GM18508 (cell line): ENCODE data around the gene CCDC60.

Experiments used
- ATAC-seq: cut with Tn5 transposase; IDR thresholded peaks from one replicate; pipeline ENCODE4 v1.9.1; 2021; ENCODE audit warnings: moderate number of reproducible peaks; ENCODE audit not compliant: insufficient read depth, unreplicated experiment

Gene CCDC60, protein sequence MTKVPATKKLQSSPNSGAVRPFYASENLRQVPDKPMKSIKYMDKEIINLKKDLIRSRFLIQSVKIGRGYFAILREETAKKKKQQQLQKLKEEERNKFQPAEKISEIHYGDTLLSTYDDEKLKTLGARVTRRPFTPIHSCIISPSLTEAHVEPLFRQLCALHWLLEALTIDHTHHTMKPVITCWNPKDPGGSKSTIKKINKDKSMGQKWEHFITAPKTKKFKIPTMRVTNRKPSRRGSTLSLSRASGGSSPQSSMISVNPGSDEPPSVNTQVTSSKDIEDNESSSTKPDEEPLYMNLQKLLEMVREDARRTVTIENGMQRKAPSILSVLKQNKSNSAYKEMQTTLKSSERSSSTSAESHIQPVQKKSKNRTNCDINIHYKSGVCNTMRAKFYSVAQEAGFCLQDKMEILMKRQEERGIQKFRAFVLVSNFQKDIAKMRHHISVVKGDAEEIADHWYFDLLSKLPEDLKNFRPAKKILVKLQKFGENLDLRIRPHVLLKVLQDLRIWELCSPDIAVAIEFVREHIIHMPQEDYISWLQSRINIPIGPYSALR

DNA sequence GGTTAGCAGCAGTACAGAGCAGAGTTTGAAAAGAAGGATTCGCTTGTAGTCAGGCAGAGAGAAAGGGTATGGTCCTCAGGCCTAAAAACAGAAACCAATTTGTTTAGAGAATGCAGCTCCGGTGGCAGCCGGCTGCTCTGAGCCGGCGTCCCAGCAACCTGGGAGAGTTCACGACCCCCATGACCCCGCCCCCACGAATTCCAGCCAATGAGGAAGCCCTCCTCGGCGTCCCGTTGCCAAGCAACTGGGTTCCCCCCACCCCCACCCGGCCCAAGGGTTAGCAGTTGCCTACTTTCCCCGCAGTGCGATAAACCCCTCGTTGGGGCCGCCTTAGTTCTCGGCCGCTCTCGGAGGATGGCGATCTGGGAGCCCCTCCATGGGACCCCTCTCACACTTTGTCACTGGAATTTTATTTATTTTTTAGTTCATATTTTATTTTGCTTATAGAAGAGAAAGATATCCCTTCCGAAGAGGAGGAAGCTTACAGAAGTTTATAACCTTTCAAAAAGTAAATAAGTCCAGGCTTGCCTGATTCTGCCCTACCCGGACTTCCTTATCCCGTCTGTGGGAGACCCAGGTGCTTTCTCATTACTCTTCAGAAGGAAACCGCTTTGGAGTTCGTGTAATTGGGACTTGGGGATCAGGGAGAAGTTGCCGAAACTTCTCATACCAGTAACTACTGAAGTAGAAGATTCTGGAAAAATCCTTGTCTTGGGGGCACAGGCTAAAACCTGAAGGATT is at the start of gene CCDC60:
TSS of gene CCDC60 (plus strand) at position 300 of the 741 bp plus-strand sequence. CDS start 448 bp downstream, outside the sequence.
- ATAC-seq, result no peak

DNA sequence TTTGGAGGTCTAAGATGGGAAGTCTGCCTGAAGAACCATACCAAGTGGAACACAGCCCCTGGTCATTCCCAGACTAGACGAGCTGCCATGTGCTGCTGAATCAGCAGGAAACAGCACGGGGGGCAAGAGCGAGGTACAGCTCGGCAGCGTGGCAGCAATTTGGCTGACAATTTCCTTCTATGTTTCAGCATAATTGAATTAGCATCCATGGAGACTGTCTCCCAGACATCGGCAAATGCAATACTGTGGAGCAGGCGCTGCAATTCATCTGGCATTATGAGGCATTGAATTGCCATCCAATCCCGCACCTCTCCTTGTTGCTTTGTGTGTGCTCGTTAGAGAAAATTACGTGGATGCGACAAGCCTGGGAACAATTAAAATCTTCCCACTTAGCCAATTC is 46.0 kb upstream of the CCDC60 start:
- ATAC-seq, result no peak

DNA sequence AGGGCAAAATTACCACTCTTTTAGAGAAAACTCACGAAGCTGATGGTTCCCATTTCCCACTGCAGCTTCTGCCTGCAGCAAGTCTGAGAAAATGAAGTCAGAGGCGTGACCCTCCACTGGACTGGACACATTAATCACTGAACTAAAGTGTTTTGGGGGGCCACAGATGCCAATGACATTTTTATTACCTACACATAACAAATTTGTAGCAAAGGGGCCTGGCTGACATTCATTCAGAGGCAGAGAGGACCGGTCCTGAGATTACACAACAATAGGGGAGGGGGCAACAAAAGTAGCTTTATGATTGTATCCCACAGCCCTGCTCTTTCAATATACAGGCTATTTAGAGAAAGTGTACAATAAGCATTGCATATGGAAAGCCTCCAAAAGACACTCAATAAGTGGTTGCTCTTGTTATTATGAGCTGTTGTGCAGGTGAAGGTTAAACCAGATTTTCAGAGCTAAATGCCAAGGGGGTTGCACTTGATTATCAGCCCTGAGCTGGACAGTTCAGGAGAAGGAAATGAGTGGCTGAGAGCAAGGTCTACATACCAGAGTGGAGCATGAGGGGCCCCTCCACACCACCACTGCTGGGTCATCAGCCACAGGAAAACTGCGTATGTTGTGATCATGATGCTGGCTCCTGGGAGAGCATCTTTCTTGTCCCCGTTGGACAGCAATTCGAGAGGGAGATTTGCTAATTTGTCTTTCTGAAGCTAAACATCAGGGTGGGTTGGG is 41.5 kb upstream of the CCDC60 start:
- ATAC-seq, result no peak

DNA sequence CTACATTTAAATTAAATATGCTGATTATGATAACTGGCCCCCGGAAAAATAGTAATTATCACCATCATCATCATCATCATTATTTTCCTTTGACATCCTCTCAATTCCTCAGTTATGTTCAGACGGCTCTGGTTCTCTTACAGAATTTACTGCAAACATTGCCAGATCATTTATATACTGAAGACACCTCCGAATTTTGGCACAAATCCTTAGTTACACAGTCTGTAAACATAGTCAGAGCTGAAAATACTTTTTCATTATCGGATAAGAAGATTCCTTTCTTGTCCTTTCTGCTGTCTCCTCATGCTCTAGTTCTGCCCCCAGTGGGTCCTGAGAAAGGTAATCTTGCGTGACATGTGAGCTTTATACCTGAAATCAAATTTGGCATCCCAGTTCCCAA is 40.3 kb upstream of the CCDC60 start:
- no peak for ATAC-seq

DNA sequence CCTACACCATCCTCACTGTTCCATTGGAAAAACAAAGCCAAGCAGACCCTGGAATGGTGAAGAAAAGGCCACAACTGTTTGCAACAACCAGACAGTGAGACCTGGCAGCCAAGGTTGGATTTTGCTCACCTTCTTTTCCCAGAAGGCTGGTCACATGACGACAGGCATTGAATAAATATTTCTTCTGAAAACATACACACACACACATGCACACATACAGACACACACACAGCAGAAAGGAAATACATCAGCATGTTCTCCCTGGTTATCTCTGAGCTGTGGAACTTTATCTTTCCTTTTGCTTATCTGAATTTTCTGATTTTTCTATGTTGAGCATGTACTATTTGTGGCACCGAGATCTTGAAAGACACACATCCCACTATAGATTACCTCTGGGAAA is 38.0 kb upstream of the CCDC60 start:
- ATAC-seq, result no peak

DNA sequence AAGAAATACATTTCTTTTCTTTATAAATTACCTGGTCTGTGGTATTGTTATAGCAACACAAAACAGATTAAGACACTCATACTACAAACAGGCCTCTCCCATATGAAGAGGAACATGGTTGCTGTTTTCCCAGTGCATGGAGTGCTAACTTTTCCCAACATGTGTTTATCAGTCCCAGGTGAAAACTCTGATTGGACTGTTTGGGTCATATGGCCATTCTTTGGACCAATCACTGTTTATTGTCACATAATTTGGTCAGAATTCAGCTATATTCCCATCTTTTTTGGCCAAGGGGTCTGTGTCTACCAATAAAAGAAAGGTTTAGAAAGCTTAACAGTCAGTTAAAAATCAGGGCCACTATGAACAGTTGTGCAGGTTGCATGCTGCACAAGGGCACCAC is 35.4 kb upstream of the CCDC60 start:
- no peak for ATAC-seq

DNA sequence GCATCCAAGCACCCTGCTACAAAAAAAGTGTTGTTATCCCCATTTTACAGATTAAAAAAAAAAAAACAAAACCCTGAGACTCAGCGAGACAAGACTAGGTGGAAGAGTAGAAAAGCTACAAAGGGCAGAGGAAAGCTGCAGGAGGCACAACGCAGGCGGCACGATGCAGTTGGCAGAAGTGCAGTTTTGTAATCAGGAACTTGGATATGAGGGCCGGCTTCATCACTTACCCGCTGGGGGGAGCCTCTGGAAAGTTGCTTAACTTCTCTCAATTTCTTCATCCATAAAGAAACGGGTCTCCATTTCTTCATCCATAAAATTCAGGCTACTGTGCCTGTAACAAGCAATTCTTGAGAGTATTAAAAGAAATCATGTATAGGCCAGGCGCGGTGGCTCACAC is 33.1 kb upstream of the CCDC60 start:
- no peak for ATAC-seq

DNA sequence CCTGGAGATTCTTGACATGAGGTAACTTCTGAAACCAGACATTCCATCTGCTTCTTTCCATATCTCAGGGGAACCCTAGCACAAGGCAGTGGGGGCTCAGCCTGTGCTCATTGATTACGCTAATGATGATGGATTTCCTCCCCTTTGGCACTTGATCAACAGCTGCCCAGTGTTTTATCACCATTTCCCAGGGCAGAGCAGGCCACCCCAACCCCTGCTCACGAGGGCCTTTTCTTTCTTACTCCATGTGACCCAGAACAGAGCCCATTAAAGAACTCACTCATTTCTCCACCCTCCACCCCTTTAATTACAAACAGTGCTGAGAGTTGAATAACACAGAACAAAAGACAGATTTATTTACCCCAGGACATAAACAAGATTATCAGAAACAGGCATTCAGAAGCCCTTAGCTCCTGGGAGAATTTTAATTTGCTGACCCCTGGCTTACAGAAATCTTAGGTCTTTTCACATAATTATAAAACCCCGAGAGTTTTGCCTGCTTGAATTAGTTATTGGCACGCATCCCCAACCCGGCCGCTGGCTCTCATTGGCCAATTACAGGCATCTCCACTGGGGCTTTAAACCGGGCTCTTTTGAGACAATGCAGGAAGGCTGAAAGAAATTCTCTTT is 32.0 kb upstream of the CCDC60 start:
- no peak for ATAC-seq

DNA sequence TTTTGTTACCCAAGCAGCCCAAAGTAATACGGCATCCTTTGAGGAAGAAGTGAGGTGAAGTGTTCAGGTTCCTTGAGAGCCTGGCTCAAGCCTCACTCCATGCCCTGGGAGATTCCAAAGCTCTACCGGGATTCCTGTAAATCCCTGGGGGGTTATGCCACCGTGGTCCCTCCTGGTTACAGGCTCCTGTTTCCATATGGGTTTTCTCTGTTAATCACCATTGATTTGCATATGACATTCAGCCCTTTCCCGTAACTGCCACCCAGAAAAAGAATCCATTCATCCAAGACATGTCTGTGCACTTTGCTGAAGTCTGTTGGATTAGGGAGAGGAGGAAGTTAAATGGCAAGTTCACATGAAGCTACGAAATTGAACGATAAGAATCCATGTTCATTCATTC is 27.9 kb upstream of the CCDC60 start:
- no peak for ATAC-seq

DNA sequence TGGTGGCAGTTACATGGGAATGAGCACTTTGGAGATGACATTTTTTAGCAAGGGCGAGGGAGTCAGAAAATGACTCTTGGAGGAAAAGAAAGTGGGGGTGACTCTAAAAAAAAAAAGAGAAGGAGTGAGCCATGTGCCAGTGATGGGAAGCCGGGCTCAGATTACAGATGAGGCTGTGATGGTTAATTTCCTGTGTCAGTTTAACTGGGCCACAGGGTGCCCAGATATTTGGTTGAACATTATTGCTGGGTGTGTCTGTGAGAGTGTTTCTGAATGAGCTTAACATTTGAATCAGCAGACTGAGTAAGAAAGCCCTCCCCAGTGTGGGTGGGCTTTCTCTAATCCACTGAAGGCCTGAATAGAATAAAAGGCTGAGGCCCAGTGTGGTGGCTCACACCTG is 26.8 kb upstream of the CCDC60 start:
- no peak for ATAC-seq

DNA sequence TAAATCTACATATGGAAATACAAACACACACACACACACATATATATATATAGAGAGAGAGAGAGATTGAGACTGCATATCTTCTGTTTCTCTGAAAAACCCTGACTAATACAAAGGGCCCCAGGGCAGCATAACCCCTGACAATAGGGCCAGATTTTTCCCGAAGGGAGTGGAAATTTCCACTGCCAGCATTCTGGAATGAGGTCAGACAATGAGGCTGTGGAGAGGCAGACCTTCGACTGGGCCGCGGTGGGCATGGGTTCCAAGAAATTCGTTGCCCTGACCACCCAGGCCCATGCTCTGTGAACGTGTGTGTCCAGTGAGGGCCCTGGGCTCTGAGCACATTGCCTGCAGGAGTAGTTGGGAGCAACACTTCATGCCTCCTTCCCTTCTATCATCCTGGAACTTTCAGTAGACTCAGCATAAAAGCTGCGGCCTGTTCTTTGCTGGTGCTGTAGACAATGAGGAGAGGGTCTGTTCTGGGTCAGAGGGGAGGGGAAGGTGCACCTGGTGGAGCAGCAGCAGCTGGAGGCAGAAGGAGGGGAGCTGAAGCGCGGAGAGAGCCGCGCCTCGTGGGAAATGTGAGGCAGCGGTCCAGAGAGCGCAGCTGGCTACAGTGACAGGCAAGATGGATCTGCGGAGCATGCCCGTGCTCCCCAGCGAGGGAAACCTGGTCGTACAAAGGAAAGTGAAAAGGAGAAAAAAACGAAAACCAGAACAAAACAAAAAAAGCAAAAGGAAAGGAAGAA is 25.6 kb upstream of the CCDC60 start:
- no peak for ATAC-seq

DNA sequence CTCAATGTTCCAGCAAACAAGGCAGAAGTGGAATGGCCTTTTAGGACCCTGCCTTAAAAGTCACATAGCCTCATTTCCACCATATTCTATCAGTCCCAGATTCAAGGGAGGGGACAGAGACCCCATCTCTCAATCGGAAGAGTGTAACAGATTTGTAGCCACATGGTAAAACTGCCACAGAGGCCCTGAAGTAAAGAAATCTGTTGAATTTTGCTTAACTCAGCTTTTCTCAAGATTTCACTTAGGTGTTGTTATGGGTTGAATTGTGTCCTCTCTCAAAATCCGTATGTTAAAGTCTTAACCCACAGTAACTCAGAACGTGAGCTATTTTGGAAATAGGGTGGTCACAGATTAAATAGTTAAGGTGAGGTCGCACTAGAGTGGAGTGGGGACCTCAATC is 22.7 kb upstream of the CCDC60 start:
- no peak for ATAC-seq

DNA sequence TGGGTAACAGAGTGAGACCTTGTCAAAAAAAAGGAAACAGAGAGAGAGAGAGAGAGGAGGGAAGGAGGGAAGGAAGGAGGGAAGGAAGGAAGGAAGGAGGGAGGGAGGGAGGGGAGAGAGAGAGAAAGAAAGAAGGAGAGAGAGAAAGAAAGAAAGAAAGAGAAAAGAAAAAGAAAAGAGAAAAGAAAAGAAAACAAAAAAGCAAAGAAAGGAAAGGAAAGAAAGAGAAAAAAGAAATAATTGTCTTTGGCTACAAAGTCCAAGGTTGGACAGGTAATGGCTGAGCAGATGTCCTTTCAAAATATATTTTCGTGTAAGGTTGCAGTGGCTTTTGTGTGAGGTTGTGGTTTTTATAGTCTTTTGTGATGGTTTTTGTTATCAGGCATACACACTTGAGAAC is 21.6 kb upstream of the CCDC60 start:
- ATAC-seq, result no peak

DNA sequence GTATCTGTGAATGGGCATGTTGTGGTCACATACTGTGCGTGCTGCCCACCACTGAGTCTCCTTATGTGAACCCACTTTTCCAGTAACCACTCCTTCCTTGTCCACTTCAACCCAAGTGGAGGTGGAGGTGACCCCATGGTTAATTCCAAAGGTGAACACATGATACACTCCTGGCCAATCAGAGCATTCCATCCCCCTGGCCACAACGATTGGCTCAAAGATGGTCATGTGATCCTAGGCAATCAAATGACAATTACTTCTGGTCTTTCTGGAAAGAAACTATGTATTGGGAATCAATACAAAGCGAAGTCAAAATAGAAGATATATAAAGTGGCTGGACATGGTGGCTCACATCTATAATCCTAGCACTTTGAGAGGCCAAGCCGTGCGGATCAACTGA is 20.2 kb upstream of the CCDC60 start:
- ATAC-seq, result no peak

DNA sequence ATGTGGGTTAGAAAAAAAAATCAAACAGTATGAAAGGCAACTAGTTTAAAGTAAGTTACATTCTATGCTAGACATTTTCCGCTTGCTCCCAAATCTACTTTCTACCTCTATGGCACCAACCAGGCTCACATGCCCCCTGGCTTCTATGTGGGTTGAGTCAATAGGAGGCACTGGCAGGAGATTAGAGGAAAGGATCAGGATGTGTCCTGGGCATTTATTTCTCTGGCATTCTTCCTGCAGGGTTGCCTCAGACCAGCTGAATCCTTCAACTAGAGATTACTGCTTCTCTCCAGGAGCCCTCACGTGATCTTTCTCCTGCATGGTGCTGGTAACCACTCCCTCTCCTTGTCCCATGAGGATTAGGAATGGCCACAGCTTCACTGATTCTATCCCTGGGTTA is 14.9 kb upstream of the CCDC60 start:
- no peak for ATAC-seq

DNA sequence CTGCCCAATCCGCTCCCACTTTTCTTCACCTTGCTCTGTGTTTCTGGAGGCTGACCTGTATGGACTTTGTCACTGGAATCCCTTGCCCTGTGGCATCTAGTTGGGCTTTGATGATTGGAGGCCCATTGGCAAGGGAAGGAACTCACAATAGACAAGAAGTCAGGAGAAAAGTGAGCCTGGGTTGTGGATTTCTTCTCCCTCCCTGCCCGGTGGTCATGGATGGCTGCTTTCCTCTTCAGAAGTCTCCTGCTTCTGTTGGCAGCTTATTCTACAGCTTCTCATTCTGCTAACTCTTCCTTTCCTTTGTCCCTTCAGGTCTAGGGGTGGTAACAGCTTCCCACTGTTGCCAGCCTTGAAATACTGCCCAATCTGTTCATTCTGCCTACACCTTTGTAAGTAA is 13.9 kb upstream of the CCDC60 start:
- no peak for ATAC-seq

DNA sequence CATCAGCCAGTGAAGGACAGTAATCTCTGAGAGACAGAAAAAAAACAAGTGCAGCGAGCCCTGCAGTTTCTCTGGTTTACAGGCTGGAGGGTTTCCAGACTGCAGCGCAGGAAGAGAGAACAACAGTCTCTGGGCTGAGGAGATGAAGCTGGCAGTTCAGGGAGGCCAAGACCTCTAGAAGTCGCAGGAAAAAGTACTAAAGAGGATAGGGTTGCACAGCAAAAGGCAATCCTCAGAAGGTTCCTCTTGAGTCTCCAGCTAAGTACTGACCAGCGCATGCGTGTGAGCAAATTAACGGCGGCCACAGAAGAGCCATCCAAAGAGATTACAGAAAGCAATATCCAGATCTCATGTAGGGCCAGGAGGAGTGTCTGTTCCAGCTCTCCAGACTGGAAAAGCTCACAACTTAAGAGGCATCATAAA is 12.2 kb upstream of the CCDC60 start:
- ATAC-seq, result no peak

DNA sequence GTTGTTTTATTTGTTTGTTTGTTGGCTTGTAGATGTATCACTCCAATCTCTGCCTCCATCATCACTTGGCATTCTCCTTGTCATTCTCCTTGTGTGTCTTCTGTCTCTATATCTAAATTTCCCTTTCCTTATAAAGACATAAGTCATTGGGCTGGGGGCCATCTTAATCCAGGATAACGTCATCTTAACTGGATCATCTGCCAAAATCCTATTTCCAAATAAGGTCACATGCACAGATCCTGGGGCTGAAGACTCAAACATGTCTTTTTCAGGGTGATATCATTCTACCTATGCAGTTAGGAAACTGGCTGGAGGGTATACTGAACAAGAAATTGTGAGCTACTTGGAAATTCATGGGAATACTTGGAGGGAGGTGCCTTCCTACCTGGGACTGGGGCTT is 8.7 kb upstream of the CCDC60 start:
- ATAC-seq, result no peak

DNA sequence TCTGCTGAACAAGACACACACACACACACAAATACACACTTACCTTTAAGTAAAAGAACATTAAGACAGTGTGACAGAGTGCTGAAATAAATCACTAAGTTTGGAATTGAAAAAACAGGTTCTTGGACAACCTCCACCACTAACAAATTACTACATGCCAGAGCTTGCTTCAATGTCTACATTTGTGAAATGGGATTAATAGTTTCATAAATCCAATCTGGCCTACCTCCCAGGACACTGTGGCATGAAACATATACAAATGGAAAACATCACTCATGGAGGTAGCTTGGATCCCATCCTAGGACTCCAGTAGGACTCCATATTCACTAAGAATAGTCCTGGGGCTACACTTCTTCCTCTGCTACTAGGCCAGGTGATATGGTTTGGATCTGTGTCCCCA is 8.2 kb upstream of the CCDC60 start:
- no peak for ATAC-seq

DNA sequence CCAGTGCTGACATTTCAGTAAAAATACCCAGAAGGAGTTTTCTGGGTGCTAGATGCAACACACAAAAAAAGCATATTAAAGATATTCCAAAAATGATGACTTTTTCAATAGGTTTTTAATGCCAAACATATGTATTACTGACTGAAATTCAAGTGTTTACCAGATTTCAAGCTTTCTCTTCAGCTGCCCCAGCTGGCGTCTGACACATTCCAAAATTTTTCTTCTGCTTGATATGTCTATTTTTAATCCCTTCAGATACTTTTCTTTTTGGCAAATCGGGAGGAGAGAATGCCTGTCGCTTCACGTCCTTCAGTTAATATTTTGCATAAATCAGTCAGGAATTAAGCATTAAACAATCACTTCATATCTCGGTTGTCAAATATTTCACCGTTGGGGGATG is 7.1 kb upstream of the CCDC60 start:
- ATAC-seq, result no peak
